Stomach (tissue), 9 donors: ENCODE results near the gene FIZ1. TPM values are rescaled to one million over a fixed set of nuclear protein-coding genes. Genes with fewer than 3 reads are reported as not detected.
A peak's percentile ranks its signal among the peaks of the same experiment; 100 is the strongest.
"Not testable (repeated sequence)": the region's sequence is repeated elsewhere in the genome, so short reads cannot be mapped to it uniquely, and the experiment has no call there.

Experiments
- DNase-seq, 2 donors: peaks; one replicate each; pipeline versions ENCODE4 v3.0.0 to v3.0.0-alpha.2; 2013 to 2019
- H3K27ac ChIP-seq, 5 donors: fragments of 200-600 bp in 4 of 5; sonication (generic) in 4 of 5; one replicate each; pipeline ENCODE4 v1.5.1; 2013 to 2019; ENCODE audit warnings: mild to moderate bottlenecking in 1 of 5, moderate library complexity in 1 of 5
- H3K27me3 ChIP-seq, 3 donors: fragments of 200-600 bp; sonication (generic); one replicate each; pipeline ENCODE4 v1.5.1; 2017 to 2019; ENCODE audit warnings: mixed run types in 1 of 3
- H3K36me3 ChIP-seq, 4 donors: fragments of 200-600 bp; sonication (generic); 1 replicate in 3 of 4; 2 replicates in 1 of 4; pipeline ENCODE4 v1.5.1; 2016 to 2019
- H3K4me1 ChIP-seq, 4 donors: fragments of 200-600 bp; sonication (generic); one replicate each; pipeline ENCODE4 v1.5.1; 2016 to 2019
- H3K4me3 ChIP-seq, 4 donors: fragments of 200-600 bp; sonication (generic) in 3 of 4; one replicate each; pipeline ENCODE4 v1.5.1; 2016 to 2019; ENCODE audit warnings: mild to moderate bottlenecking in 1 of 4
- H3K9me3 ChIP-seq, 4 donors: fragments of 200-600 bp; sonication (generic); one replicate each; pipeline ENCODE4 v1.5.1; 2016 to 2019
- CTCF ChIP-seq, 7 experiments: fragments of 450-650 bp in 4 of 7; fragments of 200-600 bp in 3 of 7; sonication (generic) in 3 of 7; IDR thresholded peaks; one replicate each; pipeline ENCODE4 v1.5.1; 2016 to 2019; ENCODE audit warnings: antibody characterized with exemption in 7 of 7, control low read depth in 2 of 7, mild to moderate bottlenecking in 1 of 7
- EP300 ChIP-seq: sonication (generic); formaldehyde crosslinking; IDR thresholded peaks from one replicate; pipeline ENCODE4 v1.6.1; 2017; ENCODE audit warnings: antibody characterized with exemption
- POLR2A ChIP-seq, 4 donors: fragments of 450-650 bp; IDR thresholded peaks; one replicate each; pipeline ENCODE4 v1.6.1; 2016; ENCODE audit warnings: antibody characterized with exemption in 4 of 4, control low read depth in 2 of 4, mild to moderate bottlenecking in 1 of 4, moderate library complexity in 1 of 4
- POLR2AphosphoS5 ChIP-seq, 3 donors: sonication (generic); formaldehyde crosslinking; IDR thresholded peaks; one replicate each; pipeline ENCODE4 v1.6.1; 2016; ENCODE audit warnings: antibody characterized with exemption in 3 of 3
- WGBS, 5 donors: extraction: QIAGEN DNeasy Blood & Tissue Kit in 3 of 5; methylation state at CpG; one replicate each; pipeline versions ENCODE4 v1.1.5 to v1.1.7; 2013 to 2018; 5-methylcytosine and 5-hydroxymethylcytosine counted together
- intact Hi-C: fragments of 100-400 bp; cut with DNase I; formaldehyde crosslinking; loops from one replicate; pipeline ENCODE4 v1.15.1; 2023; ENCODE audit warnings: low total_unique reads
- polyA plus RNA-seq, 3 donors: library from polyadenylated mRNA; stranded (reverse); fragments of 200-250 nt; gene quantifications; one replicate each; pipeline ENCODE4 v1.2.3, GENCODE V29; 2013
- total RNA-seq, 5 donors: library from RNA; depleted of rRNA; stranded (reverse); fragments of >200 nt; gene quantifications; one replicate each; pipeline versions ENCODE4 v1.1.0 to v1.2.3, GENCODE V29; 2014 to 2016
- donor health status: healthy with polysubstance abuse.
- donor health status: Bipolar disorder and iron deficiency.
- donor health status: healthy.

FIZ1 gene
- total and polyA plus RNA-seq, 8 donors, result 4.0 to 16.8 (median 8.7) TPM; not detected in 1

GRCh38 chr19:55576746-55577145, 22.6 kb downstream of the FIZ1 start:
- intact Hi-C loops, result no loop called here
- TF ChIP-seq EP300, result no peak
- no peak for TF ChIP-seq POLR2AphosphoS5 (IDR thresholded peaks at IDR 0.05)
- TF ChIP-seq POLR2A (IDR thresholded peaks at IDR 0.05), result no peak
- no peak for TF ChIP-seq CTCF (IDR thresholded peaks at IDR 0.05)

GRCh38 chr19:55573929-55574328, 25.4 kb downstream of the FIZ1 start:
- H3K4me3 ChIP-seq, DNase-seq, H3K27ac ChIP-seq, H3K4me1 ChIP-seq, H3K9me3 ChIP-seq, intact Hi-C loops, H3K27me3 ChIP-seq: not testable (repeated sequence)
- H3K36me3 ChIP-seq, result peaks cover 14 to 26% (median 24%) of the 10 kb centered on the region in 4 donors
- WGBS, 5 donors, result 84 to 89% (median 84%) methylated on average over 6 of the region's 6 CpGs

More at GRCh38 chr19:55576746-55577145, 22.6 kb downstream of the FIZ1 start:
- Histone ChIP-seq H3K27me3 (no peaks in the 10 kb centered on the region), H3K27ac (no peak overlapping the region), H3K4me1 (peaks cover 12 to 25% (median 23%) of the 10 kb centered on the region in 4 donors), H3K36me3 (peaks cover 16 to 31% (median 29%) of the 10 kb centered on the region in 4 donors), H3K4me3 (no peak overlapping the region), H3K9me3 (no peaks in the 10 kb centered on the region)
- no peak for DNase-seq
- WGBS, 5 donors, result 88 to 89% (median 88%) methylated on average over 5 of the region's 5 CpGs

- H3K9me3 ChIP-seq, H3K27ac ChIP-seq, H3K36me3 ChIP-seq, H3K4me3 ChIP-seq, intact Hi-C loops, DNase-seq: not testable (repeated sequence)
- H3K27me3 ChIP-seq, result peaks cover 0 to 10% (median 0%) of the 10 kb centered on the region in 3 donors
- peaks cover 4 to 13% (median 6%) of the 10 kb centered on the region in 4 donors for H3K4me1 ChIP-seq
- 88 to 99% (median 94%) methylated on average over 5 of the region's 5 CpGs for WGBS, 5 donors
Observed at GRCh38 chr19:55569477-55569876, 29.8 kb downstream of the FIZ1 start.

GRCh38 chr19:55567708-55568328, 31.5 kb downstream of the FIZ1 start:
- TF ChIP-seq EP300, result no peak
- TF ChIP-seq POLR2AphosphoS5 (IDR thresholded peaks at IDR 0.05), result no peak
- no peak for TF ChIP-seq POLR2A (IDR thresholded peaks at IDR 0.05)
- no peak for TF ChIP-seq CTCF (IDR thresholded peaks at IDR 0.05)
- intact Hi-C loops, result no loop called here
- Histone ChIP-seq H3K36me3 (no peaks in the 10 kb centered on the region), H3K9me3 (no peaks in the 10 kb centered on the region), H3K4me3 (no peak overlapping the region), H3K4me1 (peaks cover 4 to 20% (median 10%) of the 10 kb centered on the region in 4 donors), H3K27ac (no peak overlapping the region), H3K27me3 (peaks cover 0 to 15% (median 3%) of the 10 kb centered on the region in 3 donors)
- no peak for DNase-seq

- Histone ChIP-seq H3K9me3 (no peaks in the 10 kb centered on the region), H3K4me1 (peaks cover 4 to 26% (median 10%) of the 10 kb centered on the region in 4 donors), H3K27ac (peak overlapping the region in 2 of 5 donors; percentile 29 to 32), H3K27me3 (peaks cover 0 to 15% (median 3%) of the 10 kb centered on the region in 3 donors), H3K4me3 (no peak overlapping the region), H3K36me3 (no peaks in the 10 kb centered on the region)
- intact Hi-C loops, result no loop called here
- TF ChIP-seq EP300, result no peak
- no peak for TF ChIP-seq POLR2AphosphoS5 (IDR thresholded peaks at IDR 0.05)
- TF ChIP-seq POLR2A (IDR thresholded peaks at IDR 0.05), result no peak
- no peak for TF ChIP-seq CTCF (IDR thresholded peaks at IDR 0.05)
- 43 to 50% (median 49%) methylated on average over 9 of the region's 9 CpGs for WGBS, 5 donors
- DNase-seq, result no peak
Observed at GRCh38 chr19:55566823-55567222, 32.5 kb downstream of the FIZ1 start.
